Measurements from ENCODE around the gene FOCAD.

DNA sequence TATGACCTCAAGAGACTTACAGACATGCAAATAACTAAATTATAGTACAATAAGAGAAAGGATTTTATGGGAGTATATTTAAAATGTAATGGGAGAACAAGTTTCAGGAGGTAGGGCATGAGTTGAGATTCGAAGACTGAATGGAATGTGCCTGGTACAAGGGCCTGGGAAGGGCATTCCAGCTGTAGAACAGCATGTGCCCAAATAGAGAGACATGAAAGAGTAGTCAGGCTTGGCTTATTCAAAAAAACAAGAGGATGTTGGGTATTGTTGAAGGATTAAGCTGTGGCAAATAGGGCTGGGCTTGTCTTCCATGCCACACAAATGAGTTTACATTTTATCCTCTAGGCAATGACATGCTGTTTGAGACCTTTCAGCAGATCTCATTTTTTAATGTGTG, 86.9 kb downstream of the FOCAD start:
- TF ChIP-seq, protein P1, sequence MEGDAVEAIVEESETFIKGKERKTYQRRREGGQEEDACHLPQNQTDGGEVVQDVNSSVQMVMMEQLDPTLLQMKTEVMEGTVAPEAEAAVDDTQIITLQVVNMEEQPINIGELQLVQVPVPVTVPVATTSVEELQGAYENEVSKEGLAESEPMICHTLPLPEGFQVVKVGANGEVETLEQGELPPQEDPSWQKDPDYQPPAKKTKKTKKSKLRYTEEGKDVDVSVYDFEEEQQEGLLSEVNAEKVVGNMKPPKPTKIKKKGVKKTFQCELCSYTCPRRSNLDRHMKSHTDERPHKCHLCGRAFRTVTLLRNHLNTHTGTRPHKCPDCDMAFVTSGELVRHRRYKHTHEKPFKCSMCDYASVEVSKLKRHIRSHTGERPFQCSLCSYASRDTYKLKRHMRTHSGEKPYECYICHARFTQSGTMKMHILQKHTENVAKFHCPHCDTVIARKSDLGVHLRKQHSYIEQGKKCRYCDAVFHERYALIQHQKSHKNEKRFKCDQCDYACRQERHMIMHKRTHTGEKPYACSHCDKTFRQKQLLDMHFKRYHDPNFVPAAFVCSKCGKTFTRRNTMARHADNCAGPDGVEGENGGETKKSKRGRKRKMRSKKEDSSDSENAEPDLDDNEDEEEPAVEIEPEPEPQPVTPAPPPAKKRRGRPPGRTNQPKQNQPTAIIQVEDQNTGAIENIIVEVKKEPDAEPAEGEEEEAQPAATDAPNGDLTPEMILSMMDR (conservative IDR thresholded peaks at IDR 0.05; ENCODE audit: low read length) = no peak
- no peak for TF ChIP-seq EZH2phosphoT487 (IDR thresholded peaks at IDR 0.05; ENCODE audit: borderline replicate concordance, low read depth, low read length)
